Measurements from ENCODE around the gene RB1.

- no peak for TF ChIP-seq EZH2 (IDR thresholded peaks at IDR 0.05; ENCODE audit: borderline replicate concordance, low read length)
- no peak for TF ChIP-seq CTCF (IDR thresholded peaks at IDR 0.05; ENCODE audit: low read length)
These were observed 142.9 kb downstream of the RB1 start for GRCh38 chr13:48446464-48446863.
